Measurements from ENCODE around the gene LMOD3. TPM values are rescaled to one million over a fixed set of nuclear protein-coding genes. Genes with fewer than 3 reads are reported as not detected.

The LMOD3 gene
- total RNA-seq, 1 donor from 2014 or later, result not detected

- DNase-seq (ENCODE audit: low read depth in 2 of 2), result peak in 1 of 2 donors; percentile 42
These were observed 27.8 kb downstream of the LMOD3 start for GRCh38 chr3:69094467-69095205.

DNA sequence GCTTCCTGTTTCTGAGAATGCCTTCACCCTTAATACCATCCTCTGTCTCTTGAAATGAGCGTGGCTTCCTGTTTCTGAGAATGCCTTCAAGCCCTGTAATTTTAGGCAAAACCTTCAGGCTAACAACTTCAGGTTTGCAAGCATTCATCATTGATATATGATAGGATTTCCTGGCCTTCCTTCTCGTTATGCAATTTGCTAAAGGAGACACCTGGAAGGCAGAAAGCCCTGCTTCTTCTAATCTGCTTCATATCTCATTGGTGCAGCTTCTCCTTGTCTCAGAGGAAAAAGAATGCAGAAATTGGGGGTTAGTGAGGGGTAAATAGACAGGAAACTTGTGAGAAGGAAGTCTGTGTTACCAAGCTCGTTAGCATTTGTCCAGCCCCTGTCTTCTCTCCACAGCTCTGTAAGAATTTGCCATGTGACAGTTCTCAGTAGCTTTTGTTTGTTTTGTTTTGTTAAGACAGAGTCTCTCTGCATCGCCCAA lies 30.3 kb downstream of the LMOD3 start:
- peak in 1 of 2 donors; percentile 66 for DNase-seq (ENCODE audit: low read depth in 2 of 2)

GRCh38 chr3:69091389-69092029 lies 30.9 kb downstream of the LMOD3 start:
- no peak for DNase-seq (ENCODE audit: low read depth in 2 of 2)

GRCh38 chr3:69090021-69090420 lies 32.4 kb downstream of the LMOD3 start:
- DNase-seq (ENCODE audit: low read depth in 2 of 2), result peak; percentile 68 to 74

DNA sequence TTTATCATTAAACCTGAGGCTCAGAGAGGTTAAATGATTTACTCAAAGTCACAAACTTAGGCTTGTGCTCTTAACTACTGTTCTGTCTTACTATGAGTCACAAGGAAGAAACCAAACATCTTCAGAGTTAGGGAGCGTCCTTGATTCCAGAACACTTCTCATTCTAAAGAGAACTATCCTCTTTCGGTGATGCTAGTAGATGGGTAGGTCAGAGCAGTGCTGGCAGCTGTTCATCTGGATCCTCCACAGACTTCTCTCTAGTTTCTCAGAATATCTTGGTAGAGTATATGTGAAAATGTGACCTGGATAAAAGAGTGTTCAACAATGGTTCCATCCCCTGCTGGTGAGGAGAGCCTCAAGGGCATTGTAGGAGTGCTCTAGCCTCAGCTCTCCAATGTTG lies 34.3 kb downstream of the LMOD3 start:
- peak in 1 of 2 donors; percentile 60 for DNase-seq (ENCODE audit: low read depth in 2 of 2)

DNA sequence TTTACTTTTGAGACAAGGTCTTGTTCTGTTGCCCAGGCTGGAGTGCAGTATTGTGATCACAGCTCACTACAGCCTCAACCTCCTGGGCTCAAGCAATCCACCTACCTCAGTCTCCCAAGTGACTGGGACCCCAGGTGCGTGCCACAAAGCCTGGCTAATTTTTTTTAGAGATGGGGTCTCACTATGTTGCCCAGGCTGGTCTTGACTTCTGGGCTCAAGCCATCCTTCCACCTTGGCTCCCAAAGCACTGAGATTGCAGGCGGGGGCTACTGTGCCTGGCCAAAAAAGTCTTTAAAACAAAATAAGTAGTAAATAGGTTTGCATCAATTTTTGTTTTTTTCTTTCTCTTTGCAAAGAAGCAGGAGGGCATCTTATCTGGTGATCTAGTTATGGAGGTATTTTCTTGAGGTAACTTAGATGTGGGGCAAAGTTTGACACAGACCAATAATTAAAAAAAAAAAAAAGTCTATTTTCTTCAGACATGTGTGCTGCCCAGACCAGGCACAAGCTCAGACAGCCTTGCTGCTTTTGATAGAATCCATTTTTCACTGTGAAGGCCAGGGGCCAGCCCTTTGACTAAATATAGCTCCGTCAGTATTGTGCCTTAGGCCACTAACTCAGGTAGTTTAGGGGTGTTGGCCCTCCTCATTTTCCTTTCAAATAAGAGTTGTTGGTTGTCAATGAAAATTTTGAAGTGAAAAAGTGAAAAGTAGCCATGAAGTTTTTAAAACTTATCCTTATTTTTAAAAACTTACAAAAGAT lies 35.2 kb downstream of the LMOD3 start:
- DNase-seq (ENCODE audit: low read depth in 2 of 2), result no peak

DNA sequence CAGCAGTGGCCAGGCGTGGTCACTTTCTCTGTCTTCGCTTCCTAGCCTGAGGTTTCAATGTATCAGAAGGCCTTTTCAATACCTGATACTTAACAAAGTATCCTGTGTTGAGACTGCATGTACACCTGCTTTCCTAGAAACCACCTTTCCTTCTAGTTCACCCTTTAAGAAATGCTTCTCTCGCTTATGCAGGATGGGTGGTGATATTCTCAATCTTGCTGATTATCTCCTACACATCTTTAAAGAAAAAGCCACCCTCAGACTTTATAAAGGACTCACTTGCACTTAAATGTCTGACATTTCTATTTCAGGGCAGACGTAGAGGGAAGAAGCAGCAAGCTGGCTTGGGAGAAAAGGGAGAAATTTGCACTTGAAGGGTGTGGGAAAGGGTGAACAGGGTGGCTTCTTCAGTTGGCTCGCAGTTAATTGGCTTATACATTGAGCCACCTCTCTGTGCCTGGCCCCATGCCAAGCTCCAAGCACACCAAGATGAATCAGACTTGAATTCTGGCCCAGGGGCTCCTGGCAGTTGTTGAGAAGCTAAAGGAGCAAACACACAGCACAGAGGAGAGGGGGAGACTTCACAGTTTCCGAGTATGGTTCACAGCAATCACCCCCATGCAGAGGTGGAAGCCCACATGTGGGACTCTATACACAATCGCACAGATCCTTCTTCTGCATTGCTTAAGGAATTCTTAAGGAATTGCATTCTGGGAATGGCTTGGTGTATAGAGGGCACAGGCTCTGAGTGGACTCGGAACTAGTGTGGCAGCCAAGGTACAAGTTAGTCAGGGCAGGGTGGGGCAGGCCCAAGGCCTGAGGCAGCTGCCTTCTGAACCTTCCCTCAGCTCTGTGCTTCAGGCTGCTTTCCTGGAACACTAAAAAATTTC lies 36.3 kb downstream of the LMOD3 start:
- peak; percentile 77 to 95 for DNase-seq (ENCODE audit: low read depth in 2 of 2)

DNA sequence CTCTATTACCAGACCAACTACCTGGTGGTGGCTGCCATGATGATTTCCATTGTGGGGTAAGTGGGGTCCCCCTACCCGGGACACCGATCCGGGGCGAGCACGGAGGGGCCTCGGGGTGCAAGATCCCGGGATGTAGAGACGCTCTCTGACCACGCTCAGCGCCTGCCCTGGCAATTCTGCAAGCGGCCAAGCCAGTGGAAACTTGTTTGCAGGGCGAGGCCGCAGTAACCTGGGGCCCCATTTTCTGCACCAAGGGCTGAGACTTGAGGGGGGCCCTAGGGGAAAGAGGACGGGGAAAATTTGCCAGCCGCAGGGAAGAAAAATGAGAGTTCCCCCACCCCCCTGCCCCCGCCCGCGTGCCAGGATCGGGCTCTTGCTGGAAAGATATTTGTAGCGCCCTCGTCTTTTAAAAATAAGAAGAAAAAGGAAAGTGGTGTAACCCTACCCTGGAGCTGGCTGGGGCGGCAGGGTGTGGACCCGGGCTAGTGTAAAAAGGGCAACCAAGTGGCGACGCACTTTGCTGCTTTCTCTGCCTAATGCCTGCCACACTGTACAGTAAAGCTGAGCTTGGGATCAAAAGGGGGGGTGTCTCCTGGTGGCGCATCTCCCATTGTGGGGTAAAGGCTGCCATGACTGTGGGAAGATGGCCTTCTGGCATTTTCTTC lies 37.1 kb downstream of the LMOD3 start:
- peak; percentile 31 to 35 for DNase-seq (ENCODE audit: low read depth in 2 of 2)

DNA sequence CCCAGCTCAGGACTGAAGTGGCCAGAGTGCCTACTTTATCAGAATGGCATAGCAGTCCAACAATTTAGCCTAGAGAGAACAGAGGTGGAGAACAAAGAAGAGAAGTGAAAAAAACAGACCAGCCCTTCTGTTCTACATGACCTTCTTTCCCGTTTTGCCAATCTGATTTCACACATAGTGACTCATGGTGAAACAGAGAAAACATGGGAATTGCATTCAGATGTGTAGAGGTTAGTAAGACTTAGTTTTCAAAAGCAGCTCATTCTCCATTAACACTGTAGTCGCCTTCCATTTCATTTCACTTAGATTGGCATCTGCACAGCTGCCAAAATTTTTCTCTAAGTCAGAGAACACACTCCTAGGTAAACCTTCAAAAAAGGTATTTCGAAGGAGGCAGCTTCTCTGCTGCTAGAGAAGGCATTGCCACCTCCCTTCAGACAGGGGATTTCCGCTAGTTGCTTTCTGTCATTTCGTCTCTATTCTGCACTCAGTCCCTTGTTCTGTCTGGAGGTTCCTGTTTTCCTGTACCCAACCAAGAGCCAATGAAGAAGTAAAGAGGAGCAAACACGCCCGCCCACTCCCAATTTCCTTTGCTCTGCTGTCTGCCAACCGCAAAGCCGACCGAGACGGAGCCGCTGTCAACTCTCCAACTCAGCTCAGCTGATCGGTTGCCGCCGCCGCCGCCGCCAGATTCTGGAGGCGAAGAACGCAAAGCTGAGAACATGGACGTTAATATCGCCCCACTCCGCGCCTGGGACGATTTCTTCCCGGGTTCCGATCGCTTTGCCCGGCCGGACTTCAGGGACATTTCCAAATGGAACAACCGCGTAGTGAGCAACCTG lies 37.8 kb downstream of the LMOD3 start, which contains the start of gene ARL6IP5:
Gene ARL6IP5 (plus strand): TSS at position 612 of the 842 bp plus-strand sequence. CDS start 111 bp downstream, at position 723.
- DNase-seq (ENCODE audit: low read depth in 2 of 2), result peak; percentile 94 to 95

GRCh38 chr3:69082805-69083204 lies 39.6 kb downstream of the LMOD3 start:
- DNase-seq (ENCODE audit: low read depth in 2 of 2), result peak; percentile 23 to 79

- peak in 1 of 2 donors; percentile 25 for DNase-seq (ENCODE audit: low read depth in 2 of 2)
These were observed 40.0 kb downstream of the LMOD3 start for GRCh38 chr3:69082361-69082760.

DNA sequence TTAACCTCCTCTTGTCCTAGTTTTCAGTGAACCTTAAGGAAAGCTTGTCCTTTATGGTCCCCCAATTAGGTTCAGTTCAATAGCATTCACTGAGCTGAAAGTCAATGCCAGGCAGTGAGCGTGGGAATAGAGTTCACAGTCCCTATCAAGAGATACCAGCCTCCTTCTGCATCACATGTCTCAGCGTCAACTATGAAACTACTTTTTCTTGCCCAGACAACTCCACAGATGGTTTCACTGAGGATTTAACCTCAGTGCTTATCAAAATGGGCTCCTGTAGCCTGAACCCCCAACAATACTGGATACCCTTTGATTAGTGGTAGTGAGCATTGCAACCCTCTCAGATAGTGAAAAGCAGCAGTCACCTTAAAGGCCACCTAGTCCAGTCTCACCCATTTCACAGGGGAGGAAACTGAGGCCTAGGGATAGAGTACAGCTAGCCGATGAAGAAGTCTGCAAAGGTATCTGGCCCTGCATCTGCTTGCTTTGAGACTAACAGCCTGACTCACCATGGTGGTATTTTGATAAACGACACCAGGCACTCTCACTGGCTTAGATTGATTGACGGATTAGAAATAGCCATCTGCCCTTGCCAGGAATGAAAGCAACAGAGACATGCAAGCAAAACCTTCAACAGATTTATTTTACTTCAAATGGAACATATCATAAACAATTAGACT lies 40.7 kb downstream of the LMOD3 start:
- DNase-seq (ENCODE audit: low read depth in 2 of 2), result peak; percentile 26 to 69

DNA sequence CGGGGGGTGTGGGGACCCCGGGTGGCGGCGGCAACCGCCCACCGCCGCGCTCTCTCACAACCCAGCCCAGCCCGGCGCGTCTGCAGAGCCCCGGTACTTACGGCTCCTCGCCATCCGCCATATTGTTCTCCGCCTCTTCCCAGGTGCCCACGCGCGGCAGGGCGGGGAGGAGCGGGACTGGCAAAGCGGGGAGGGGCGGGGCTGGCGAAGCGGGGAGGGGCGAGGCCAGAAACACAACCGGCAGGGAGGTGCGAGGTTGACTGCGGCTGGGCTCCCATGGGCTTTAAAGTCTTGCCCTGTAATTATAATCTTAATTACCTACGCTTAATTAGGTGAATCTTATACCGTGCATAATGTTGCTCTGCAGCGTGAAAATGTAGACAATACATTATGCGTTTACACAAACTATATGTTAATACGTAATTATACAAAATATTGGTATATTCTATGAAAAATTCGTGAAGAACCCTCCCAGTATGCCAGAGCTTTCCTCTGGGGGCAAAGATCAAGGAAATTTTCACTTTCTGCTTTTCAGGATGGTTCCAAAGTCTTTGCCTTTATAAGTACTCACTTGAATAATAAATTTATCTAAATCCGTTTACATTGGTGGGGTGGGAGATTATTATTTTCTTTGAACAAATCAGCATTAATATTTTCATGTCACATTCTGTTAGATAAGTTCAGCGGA lies 42.0 kb downstream of the LMOD3 start, which contains the start of gene UBA3:
Gene UBA3 (minus strand): TSS at position 133 of the 688 bp plus-strand sequence. CDS start 12 bp downstream, at position 121.
- peak; percentile 90 to 91 for DNase-seq (ENCODE audit: low read depth in 2 of 2)

GRCh38 chr3:69079269-69080159 lies 42.9 kb downstream of the LMOD3 start:
- peak; percentile 11 to 28 for DNase-seq (ENCODE audit: low read depth in 2 of 2)

GRCh38 chr3:69072928-69073327 lies 49.5 kb downstream of the LMOD3 start:
- DNase-seq (ENCODE audit: low read depth in 2 of 2), result no peak

DNA sequence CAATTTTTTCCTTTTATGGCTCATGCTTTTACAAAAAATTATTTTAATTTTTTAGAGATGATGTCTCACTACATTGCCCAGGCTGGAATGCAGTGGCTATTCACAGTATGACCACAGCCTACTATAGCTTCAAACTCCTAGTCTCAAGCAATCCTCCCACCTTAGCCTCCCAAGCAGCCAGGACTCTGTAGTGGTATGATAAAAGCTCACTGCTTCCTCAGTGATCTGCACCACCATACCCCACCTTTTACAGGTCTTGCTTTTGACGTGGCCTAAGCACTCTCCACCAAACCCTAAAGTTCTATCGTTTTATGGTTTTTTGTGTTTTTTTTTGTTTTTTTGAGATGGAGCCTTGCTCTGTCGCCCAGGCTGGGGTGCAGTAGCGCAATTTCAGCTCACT lies 56.3 kb downstream of the LMOD3 start:
- no peak for DNase-seq (ENCODE audit: low read depth in 2 of 2)

DNA sequence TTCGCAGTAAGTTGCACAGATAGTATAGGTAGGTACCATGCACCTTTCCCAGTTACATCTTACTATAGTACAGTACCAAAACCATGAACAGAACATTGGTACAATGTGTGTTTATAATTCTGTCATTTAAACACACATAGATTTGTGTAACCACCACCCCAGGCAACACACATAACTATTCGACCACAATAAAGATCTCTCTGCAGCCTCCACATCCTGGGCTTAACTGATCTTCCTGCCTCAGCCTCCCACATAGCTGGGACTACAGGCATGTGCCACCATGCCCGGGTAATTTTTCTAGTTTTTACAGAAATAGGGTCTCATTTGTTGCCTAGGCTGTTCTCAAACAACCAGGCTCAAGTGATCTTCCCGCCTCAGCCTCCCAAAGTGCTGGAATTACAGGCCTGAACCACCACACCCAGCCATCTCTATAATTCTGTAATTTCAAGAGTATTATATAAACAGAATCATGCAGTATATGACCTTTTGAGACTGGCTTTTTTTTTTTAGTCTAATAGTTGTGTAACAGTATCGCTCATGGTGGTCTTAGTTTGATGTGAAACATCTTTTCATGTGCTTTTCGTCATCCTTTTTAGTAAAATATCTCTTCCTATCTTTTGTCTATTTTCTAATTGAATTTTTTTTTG lies 57.0 kb downstream of the LMOD3 start:
- DNase-seq (ENCODE audit: low read depth in 2 of 2), result no peak

Measured in lung microvascular endothelial cell (primary cell).